Neural progenitor cell (in vitro differentiated cells): ENCODE data around the gene FGD6.

Experiments used
- CTCF ChIP-seq: fragments of 200-600 bp; sonication (generic); IDR thresholded peaks from 2 replicates; pipeline ENCODE4 v1.5.1; 2017; ENCODE audit warnings: antibody characterized with exemption, mild to moderate bottlenecking
- EZH2 ChIP-seq: fragments of 200-600 bp; sonication (generic); IDR thresholded peaks from 2 replicates; pipeline ENCODE4 v1.6.1; 2017; ENCODE audit warnings: antibody characterized with exemption, mild to moderate bottlenecking, moderate library complexity

GRCh38 chr12:95179011-95179410, 38.3 kb downstream of the FGD6 start:
- TF ChIP-seq CTCF (no peak), EZH2 (no peak)
